ENCODE results near the gene ADAM22.
"Not testable (repeated sequence)": the region's sequence is repeated elsewhere in the genome, so short reads cannot be mapped to it uniquely, and the experiment has no call there.

- not testable (repeated sequence) for TF ChIP-seq CTCF (IDR thresholded peaks at IDR 0.05; ENCODE audit: low read depth, low read length); POLR2A (IDR thresholded peaks at IDR 0.05; ENCODE audit: extremely low read depth, insufficient read length); MAX (IDR thresholded peaks at IDR 0.05; ENCODE audit: low read depth, low read length); MYC (IDR thresholded peaks at IDR 0.05; ENCODE audit: low read depth, low read length)
These were observed 26.7 kb upstream of the ADAM22 start for GRCh38 chr7:87907136-87907906.

Data from NB4 (cell line).